Measurements from ENCODE around the gene C12orf76. TPM values are rescaled to one million over a fixed set of nuclear protein-coding genes. Genes with fewer than 3 reads are reported as not detected.

C12orf76 gene
- total RNA-seq, 6 experiments from 2014 or later = 3.0 to 10.1 (median 6.4) TPM

GRCh38 chr12:110035534-110036104, 12.7 kb downstream of the C12orf76 start:
- H3K27ac ChIP-seq = no peak overlapping the region
- ATAC-seq = no peak
- intact Hi-C loops (cut with DNase I) = no loop called here
- no peak for TF ChIP-seq POLR2A (IDR thresholded peaks at IDR 0.05)
- no peak for TF ChIP-seq CTCF (IDR thresholded peaks at IDR 0.05)
- WGBS (ENCODE audit: insufficient coverage, low coverage, low lambda C conversion rate, missing lambda C conversion rate) = 68% methylated on average over 6 of the region's 7 CpGs
- peaks cover 0 to 24% (median 10%) of the 10 kb centered on the region in 4 donors for H3K4me1 ChIP-seq
- H3K27me3 ChIP-seq = no peaks in the 10 kb centered on the region
- H3K36me3 ChIP-seq = peaks cover 0 to 36% (median 2%) of the 10 kb centered on the region in 4 donors
- DNase-seq = no peak
- no peak overlapping the region for H3K4me3 ChIP-seq
- no peaks in the 10 kb centered on the region for H3K9me3 ChIP-seq

GRCh38 chr12:110033888-110034287, 14.4 kb downstream of the C12orf76 start:
- 96% methylated on average over 3 of the region's 3 CpGs for WGBS (ENCODE audit: insufficient coverage, low coverage, low lambda C conversion rate, missing lambda C conversion rate)
- intact Hi-C loops (cut with DNase I) = no loop called here
- no peak for TF ChIP-seq POLR2A (IDR thresholded peaks at IDR 0.05)
- TF ChIP-seq CTCF (IDR thresholded peaks at IDR 0.05) = no peak
- ATAC-seq (no peak), DNase-seq (no peak)
- Histone ChIP-seq H3K4me1 (peaks cover 0 to 13% (median 5%) of the 10 kb centered on the region in 4 donors), H3K27me3 (no peaks in the 10 kb centered on the region), H3K4me3 (no peak overlapping the region), H3K36me3 (peaks cover 0 to 51% (median 6%) of the 10 kb centered on the region in 4 donors), H3K9me3 (no peaks in the 10 kb centered on the region), H3K27ac (no peak overlapping the region)

- no peak for TF ChIP-seq CTCF (IDR thresholded peaks at IDR 0.05)
- no peak for TF ChIP-seq POLR2A (IDR thresholded peaks at IDR 0.05)
- ATAC-seq = peak in 1 of 4 donors; percentile 53
- DNase-seq = no peak
- H3K9me3 ChIP-seq = no peaks in the 10 kb centered on the region
- 29% methylated on average over 2 of the region's 2 CpGs for WGBS (ENCODE audit: insufficient coverage, low coverage, low lambda C conversion rate, missing lambda C conversion rate)
- peak overlapping the region in 1 of 3 donors; percentile 34 for H3K27ac ChIP-seq
- H3K4me3 ChIP-seq = no peak overlapping the region
- H3K4me1 ChIP-seq = peaks cover 0 to 14% (median 6%) of the 10 kb centered on the region in 4 donors
- no peaks in the 10 kb centered on the region for H3K27me3 ChIP-seq
- intact Hi-C loops (cut with DNase I) = no loop called here
- H3K36me3 ChIP-seq = peaks cover 0 to 60% (median 6%) of the 10 kb centered on the region in 4 donors
Observed at GRCh38 chr12:110029290-110029815, 19.0 kb downstream of the C12orf76 start.

DNA sequence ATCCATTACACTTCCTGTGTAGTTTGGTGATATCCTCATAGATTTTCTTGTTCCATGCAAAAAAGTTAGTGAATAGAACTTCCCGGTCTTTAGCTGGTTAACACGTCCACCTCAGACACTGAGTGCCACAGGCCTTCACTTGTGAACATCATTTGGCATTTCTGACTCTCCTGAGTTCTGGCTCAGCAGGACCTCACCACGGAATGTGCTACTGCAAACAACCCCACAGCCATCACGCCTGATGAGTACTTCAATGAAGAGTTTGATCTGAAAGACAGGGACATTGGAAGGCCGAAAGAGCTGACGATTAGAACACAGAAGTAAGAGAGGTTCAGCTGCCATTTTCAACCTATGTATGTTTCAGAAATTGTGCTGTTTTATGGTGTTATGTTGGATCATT, 20.0 kb downstream of the C12orf76 start:
- no peaks in the 10 kb centered on the region for H3K9me3 ChIP-seq
- H3K27me3 ChIP-seq = no peaks in the 10 kb centered on the region
- 96% methylated on average over 6 of the region's 6 CpGs for WGBS (ENCODE audit: insufficient coverage, low coverage, low lambda C conversion rate, missing lambda C conversion rate)
- intact Hi-C loops (cut with DNase I) = no loop called here
- TF ChIP-seq POLR2A (IDR thresholded peaks at IDR 0.05) = no peak
- no peak for TF ChIP-seq CTCF (IDR thresholded peaks at IDR 0.05)
- peaks cover 0 to 50% (median 6%) of the 10 kb centered on the region in 4 donors for H3K36me3 ChIP-seq
- peaks cover 0 to 24% (median 11%) of the 10 kb centered on the region in 4 donors for H3K4me1 ChIP-seq
- no peak overlapping the region for H3K4me3 ChIP-seq
- ATAC-seq (no peak), DNase-seq (no peak)
- no peak overlapping the region for H3K27ac ChIP-seq

All from right lobe of liver (tissue), 6 donors.